ENCODE data around the gene SYT9. TPM values are rescaled to one million over a fixed set of nuclear protein-coding genes. Genes with fewer than 3 reads are reported as not detected.

SYT9 gene
- total and polyA plus RNA-seq, 2 of the 8 experiments (the other 6 are each of a cell fraction or from before 2014, with no cell fraction given) = 1.5 to 2.9 TPM

GRCh38 chr11:7499081-7499480 is 247.4 kb downstream of the SYT9 start (continued):
- TF ChIP-seq CTBP2 (IDR thresholded peaks at IDR 0.05; ENCODE audit: borderline replicate concordance, insufficient read depth, insufficient read length, low read length) = no peak
- TF ChIP-seq ASH2L (IDR thresholded peaks at IDR 0.05; ENCODE audit: low read length) = no peak
- TF ChIP-seq SUZ12 (IDR thresholded peaks at IDR 0.05; ENCODE audit: low read length) = no peak

All from H1 (cell line).